Prostate gland (tissue), 2 donors: ENCODE data around the gene GATAD2B.

Source experiments
- POLR2AphosphoS5 ChIP-seq: sonication (generic); formaldehyde crosslinking; IDR thresholded peaks from one replicate; pipeline ENCODE4 v1.6.1; 2017; ENCODE audit warnings: antibody characterized with exemption
- TF ChIP-seq, protein P1 (sequence below), 4 experiments: fragments of 200-600 bp in 2 of 4; fragments of 450-650 bp in 2 of 4; sonication (generic) in 2 of 4; IDR thresholded peaks; 1 replicate in 3 of 4; 2 replicates in 1 of 4; pipeline ENCODE4 v1.5.1; 2016 to 2019; ENCODE audit warnings: antibody characterized with exemption in 4 of 4, mild to moderate bottlenecking in 2 of 4, moderate library complexity in 2 of 4

DNA sequence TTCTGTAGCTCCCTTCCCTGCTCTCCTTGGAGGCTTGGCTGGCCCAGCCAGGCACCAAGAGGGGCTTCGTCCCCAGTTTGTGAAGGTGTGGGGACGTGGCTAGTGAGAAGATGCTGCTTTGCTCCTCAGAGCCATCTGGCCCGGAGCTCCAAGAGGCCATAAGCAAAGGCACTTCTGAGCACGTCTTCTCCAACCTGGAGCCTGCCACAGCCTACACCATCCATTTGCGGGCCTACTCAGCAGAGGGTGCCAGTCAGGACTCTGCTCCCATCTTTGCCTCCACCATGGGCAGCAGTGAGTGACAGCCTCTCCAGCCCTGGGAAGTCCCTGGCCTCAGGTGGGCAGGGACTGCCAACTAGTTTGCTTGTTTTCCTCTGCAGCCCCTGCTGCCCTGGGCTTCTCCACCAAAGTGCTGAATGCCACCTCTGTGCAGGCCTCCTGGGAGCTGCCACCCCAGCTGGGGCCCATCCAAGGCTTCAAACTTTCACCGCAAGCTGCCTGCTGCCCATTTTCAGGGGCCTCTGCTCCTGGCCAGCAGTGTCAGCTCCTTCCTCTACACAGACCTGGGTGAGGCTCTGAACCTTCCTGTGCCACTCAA is 121.6 kb downstream of the GATAD2B start:
- no peak for TF ChIP-seq POLR2AphosphoS5
- TF ChIP-seq, protein P1, sequence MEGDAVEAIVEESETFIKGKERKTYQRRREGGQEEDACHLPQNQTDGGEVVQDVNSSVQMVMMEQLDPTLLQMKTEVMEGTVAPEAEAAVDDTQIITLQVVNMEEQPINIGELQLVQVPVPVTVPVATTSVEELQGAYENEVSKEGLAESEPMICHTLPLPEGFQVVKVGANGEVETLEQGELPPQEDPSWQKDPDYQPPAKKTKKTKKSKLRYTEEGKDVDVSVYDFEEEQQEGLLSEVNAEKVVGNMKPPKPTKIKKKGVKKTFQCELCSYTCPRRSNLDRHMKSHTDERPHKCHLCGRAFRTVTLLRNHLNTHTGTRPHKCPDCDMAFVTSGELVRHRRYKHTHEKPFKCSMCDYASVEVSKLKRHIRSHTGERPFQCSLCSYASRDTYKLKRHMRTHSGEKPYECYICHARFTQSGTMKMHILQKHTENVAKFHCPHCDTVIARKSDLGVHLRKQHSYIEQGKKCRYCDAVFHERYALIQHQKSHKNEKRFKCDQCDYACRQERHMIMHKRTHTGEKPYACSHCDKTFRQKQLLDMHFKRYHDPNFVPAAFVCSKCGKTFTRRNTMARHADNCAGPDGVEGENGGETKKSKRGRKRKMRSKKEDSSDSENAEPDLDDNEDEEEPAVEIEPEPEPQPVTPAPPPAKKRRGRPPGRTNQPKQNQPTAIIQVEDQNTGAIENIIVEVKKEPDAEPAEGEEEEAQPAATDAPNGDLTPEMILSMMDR (IDR thresholded peaks at IDR 0.05), result no peak
